ENCODE results near the gene AOC3. TPM values are rescaled to one million over a fixed set of nuclear protein-coding genes. Genes with fewer than 3 reads are reported as not detected.
A peak's percentile ranks its signal among the peaks of the same experiment; 100 is the strongest.

Gene AOC3
- total and polyA plus RNA-seq, 2 of the 13 experiments (the other 11 are each of a cell fraction or from before 2014, with no cell fraction given), result 8.7 to 51.7 TPM

DNA sequence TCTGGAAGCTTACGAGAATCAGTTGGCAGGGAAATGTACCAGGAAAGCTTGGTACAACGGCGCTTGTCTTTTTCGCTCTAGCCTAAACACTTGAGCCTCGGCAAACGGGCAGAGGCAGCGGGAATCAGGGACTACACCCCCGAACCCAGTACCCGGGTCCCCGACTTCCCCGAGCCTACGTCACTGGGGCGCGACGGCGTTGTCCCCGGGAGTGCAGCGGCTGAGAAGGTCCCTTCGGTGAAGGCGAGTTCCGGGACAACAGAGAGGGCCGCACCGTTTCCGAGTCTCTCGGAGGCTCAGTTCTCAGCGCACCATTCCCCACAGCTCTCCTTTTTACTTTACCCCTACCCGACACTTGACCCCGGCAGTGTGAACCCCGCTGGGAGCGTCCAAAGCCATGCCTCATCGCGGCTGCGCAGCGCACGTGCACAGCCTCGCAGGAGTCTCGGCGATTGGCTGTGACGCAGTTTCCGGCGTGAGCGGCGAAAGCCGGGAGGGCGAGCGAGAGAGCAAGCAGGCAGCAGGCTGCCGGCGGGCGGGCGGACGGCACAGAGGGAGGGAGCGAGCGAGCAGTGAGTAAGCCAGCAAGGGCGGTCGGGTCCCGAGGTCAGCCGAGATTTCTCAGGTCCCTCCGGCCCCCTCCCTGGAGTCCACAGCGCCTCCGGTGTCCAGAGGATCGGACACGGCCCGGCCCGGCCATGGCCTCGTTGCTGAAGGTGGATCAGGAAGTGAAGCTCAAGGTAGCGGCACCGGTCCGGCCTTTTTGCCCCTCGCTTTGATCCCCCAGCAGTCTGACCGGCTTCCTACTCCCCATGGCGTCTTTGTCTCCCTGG is 17.8 kb upstream of the AOC3 start, which contains the start of gene PSME3 (continued):
- TF ChIP-seq, protein P1, sequence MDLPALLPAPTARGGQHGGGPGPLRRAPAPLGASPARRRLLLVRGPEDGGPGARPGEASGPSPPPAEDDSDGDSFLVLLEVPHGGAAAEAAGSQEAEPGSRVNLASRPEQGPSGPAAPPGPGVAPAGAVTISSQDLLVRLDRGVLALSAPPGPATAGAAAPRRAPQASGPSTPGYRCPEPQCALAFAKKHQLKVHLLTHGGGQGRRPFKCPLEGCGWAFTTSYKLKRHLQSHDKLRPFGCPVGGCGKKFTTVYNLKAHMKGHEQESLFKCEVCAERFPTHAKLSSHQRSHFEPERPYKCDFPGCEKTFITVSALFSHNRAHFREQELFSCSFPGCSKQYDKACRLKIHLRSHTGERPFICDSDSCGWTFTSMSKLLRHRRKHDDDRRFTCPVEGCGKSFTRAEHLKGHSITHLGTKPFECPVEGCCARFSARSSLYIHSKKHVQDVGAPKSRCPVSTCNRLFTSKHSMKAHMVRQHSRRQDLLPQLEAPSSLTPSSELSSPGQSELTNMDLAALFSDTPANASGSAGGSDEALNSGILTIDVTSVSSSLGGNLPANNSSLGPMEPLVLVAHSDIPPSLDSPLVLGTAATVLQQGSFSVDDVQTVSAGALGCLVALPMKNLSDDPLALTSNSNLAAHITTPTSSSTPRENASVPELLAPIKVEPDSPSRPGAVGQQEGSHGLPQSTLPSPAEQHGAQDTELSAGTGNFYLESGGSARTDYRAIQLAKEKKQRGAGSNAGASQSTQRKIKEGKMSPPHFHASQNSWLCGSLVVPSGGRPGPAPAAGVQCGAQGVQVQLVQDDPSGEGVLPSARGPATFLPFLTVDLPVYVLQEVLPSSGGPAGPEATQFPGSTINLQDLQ (CRISPR knock-in tag; IDR thresholded peaks at IDR 0.05), result peak; percentile 20
- peak; percentile 67; the same call in 1 of the 2 replicates for TF ChIP-seq ZNF841 (CRISPR knock-in tag; IDR thresholded peaks at IDR 0.05; ENCODE audit: borderline replicate concordance)
- TF ChIP-seq MIER3 (CRISPR knock-in tag; IDR thresholded peaks at IDR 0.05; ENCODE audit: borderline replicate concordance), result peak; percentile 85
- peak; percentile 96 for TF ChIP-seq ZNF761 (CRISPR knock-in tag; conservative IDR thresholded peaks at IDR 0.05)
- no peak for TF ChIP-seq CBX5 (CRISPR knock-in tag; IDR thresholded peaks at IDR 0.05; ENCODE audit: borderline replicate concordance)
- TF ChIP-seq ZNF101 (CRISPR knock-in tag; IDR thresholded peaks at IDR 0.05; ENCODE audit: borderline replicate concordance, low read depth), result peak; percentile 85; the same call in 1 of the 2 replicates
- TF ChIP-seq ZNF768 (CRISPR knock-in tag; IDR thresholded peaks at IDR 0.05), result peak; percentile 82; the same call in 1 of the 2 replicates
- TF ChIP-seq KDM5B (CRISPR knock-in tag; IDR thresholded peaks at IDR 0.05; ENCODE audit: borderline replicate concordance), result peak; percentile 98
- peak; percentile 83 for TF ChIP-seq ZNF552 (CRISPR knock-in tag; IDR thresholded peaks at IDR 0.05; ENCODE audit: borderline replicate concordance)
- peak; percentile 97 for TF ChIP-seq CREB1 (IDR thresholded peaks at IDR 0.05)
- peak; percentile 99 for TF ChIP-seq CREB1 (CRISPR knock-in tag; IDR thresholded peaks at IDR 0.05)
- TF ChIP-seq HOXD1 (CRISPR knock-in tag; IDR thresholded peaks at IDR 0.05), result peak; percentile 56
- TF ChIP-seq, protein P2, sequence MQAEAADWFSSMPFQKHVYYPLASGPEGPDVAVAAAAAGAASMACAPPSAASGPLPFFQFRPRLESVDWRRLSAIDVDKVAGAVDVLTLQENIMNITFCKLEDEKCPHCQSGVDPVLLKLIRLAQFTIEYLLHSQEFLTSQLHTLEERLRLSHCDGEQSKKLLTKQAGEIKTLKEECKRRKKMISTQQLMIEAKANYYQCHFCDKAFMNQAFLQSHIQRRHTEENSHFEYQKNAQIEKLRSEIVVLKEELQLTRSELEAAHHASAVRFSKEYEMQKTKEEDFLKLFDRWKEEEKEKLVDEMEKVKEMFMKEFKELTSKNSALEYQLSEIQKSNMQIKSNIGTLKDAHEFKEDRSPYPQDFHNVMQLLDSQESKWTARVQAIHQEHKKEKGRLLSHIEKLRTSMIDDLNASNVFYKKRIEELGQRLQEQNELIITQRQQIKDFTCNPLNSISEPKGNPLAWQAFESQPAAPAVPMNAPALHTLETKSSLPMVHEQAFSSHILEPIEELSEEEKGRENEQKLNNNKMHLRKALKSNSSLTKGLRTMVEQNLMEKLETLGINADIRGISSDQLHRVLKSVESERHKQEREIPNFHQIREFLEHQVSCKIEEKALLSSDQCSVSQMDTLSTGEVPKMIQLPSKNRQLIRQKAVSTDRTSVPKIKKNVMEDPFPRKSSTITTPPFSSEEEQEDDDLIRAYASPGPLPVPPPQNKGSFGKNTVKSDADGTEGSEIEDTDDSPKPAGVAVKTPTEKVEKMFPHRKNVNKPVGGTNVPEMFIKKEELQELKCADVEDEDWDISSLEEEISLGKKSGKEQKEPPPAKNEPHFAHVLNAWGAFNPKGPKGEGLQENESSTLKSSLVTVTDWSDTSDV (CRISPR knock-in tag; IDR thresholded peaks at IDR 0.05), result peak; percentile 98
- TF ChIP-seq ZSCAN20 (CRISPR knock-in tag; IDR thresholded peaks at IDR 0.05; ENCODE audit: borderline replicate concordance), result no peak
- no peak for TF ChIP-seq PRPF4 (IDR thresholded peaks at IDR 0.05; ENCODE audit: low read depth, low read length, poor library complexity, severe bottlenecking)
- TF ChIP-seq, protein P3, sequence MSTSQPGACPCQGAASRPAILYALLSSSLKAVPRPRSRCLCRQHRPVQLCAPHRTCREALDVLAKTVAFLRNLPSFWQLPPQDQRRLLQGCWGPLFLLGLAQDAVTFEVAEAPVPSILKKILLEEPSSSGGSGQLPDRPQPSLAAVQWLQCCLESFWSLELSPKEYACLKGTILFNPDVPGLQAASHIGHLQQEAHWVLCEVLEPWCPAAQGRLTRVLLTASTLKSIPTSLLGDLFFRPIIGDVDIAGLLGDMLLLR (CRISPR knock-in tag; IDR thresholded peaks at IDR 0.05), result peak; percentile 99
- peak; percentile 53; the same call in 1 of the 2 replicates for TF ChIP-seq JUN (CRISPR knock-in tag; IDR thresholded peaks at IDR 0.05)
- peak; percentile 89 for TF ChIP-seq SIN3B (IDR thresholded peaks at IDR 0.05; ENCODE audit: low read length)
- peak; percentile 74 for TF ChIP-seq NFYC (CRISPR knock-in tag; IDR thresholded peaks at IDR 0.05)
- TF ChIP-seq, protein P4, sequence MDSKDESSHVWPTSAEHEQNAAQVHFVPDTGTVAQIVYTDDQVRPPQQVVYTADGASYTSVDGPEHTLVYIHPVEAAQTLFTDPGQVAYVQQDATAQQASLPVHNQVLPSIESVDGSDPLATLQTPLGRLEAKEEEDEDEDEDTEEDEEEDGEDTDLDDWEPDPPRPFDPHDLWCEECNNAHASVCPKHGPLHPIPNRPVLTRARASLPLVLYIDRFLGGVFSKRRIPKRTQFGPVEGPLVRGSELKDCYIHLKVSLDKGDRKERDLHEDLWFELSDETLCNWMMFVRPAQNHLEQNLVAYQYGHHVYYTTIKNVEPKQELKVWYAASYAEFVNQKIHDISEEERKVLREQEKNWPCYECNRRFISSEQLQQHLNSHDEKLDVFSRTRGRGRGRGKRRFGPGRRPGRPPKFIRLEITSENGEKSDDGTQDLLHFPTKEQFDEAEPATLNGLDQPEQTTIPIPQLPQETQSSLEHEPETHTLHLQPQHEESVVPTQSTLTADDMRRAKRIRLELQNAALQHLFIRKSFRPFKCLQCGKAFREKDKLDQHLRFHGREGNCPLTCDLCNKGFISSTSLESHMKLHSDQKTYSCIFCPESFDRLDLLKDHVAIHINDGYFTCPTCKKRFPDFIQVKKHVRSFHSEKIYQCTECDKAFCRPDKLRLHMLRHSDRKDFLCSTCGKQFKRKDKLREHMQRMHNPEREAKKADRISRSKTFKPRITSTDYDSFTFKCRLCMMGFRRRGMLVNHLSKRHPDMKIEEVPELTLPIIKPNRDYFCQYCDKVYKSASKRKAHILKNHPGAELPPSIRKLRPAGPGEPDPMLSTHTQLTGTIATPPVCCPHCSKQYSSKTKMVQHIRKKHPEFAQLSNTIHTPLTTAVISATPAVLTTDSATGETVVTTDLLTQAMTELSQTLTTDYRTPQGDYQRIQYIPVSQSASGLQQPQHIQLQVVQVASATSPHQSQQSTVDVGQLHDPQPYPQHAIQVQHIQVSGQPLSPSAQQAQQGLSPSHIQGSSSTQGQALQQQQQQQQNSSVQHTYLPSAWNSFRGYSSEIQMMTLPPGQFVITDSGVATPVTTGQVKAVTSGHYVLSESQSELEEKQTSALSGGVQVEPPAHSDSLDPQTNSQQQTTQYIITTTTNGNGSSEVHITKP (CRISPR knock-in tag; IDR thresholded peaks at IDR 0.05; ENCODE audit: low read depth), result peak; percentile 85

All from HepG2 (cell line).